22Rv1 (cell line): ENCODE data around the gene PTPRJ.

Experiments
- CTCF ChIP-seq: fragments of 450-650 bp; IDR thresholded peaks from 2 replicates; pipeline ENCODE4 v1.5.1; 2017; ENCODE audit warnings: mild to moderate bottlenecking
- ZFX ChIP-seq: fragments of 450-650 bp; IDR thresholded peaks from 2 replicates; pipeline ENCODE4 v1.6.1; 2017; ENCODE audit warnings: antibody characterized with exemption, borderline replicate concordance

DNA sequence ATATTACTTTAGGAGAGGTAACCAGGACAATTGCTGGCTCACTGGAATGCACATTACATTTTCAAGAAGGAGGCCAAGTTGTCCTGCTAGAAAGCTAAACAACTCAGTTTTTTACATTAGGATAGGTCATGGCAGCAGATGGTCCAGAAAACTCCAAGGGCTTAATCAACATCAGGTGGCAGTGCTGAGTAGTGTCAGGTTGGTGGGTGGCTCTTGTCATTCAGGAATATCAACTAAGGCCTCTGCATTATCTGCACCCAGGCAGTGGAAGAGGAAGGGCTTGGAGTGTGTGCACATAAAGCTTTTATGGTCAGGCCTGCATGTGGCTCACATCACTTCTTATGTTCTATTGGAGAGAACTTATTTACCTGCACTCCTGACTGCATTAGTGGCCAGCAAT is 204.1 kb downstream of the PTPRJ start:
- TF ChIP-seq CTCF (no peak), ZFX (no peak)
